ENCODE measurements around the gene ZNF276. TPM values are rescaled to one million over a fixed set of nuclear protein-coding genes. Genes with fewer than 3 reads are reported as not detected.

ZNF276 gene
- polyA plus RNA-seq, 1 experiment: 8.5 TPM

GRCh38 chr16:89748076-89748475 lies 26.7 kb downstream of the ZNF276 start:
- POLR2A ChIA-PET: no interaction called here
- peaks cover 1% of the 10 kb centered on the region for H3K36me3 ChIP-seq (ENCODE audit: control insufficient read depth, insufficient read depth, low read length)
- no peak for DNase-seq (ENCODE audit: low read depth)
- TF ChIP-seq CTCF (IDR thresholded peaks at IDR 0.05; ENCODE audit: insufficient read depth, low read depth, low read length): no peak
- no peak overlapping the region for H3K4me3 ChIP-seq (ENCODE audit: low read depth, low read length)
- no peaks in the 10 kb centered on the region for H3K27me3 ChIP-seq (ENCODE audit: control insufficient read depth, insufficient read depth, low read length)
- CTCF ChIA-PET: interaction anchor here (2.2 kb wide), 1 partner anchor 113 kb away, joined by 9 read pairs; no protein-coding TSS in a partner anchor

GRCh38 chr16:89748921-89749320 lies 27.6 kb downstream of the ZNF276 start:
- no peak for TF ChIP-seq CTCF (IDR thresholded peaks at IDR 0.05; ENCODE audit: insufficient read depth, low read depth, low read length)
- no peak overlapping the region for H3K4me3 ChIP-seq (ENCODE audit: low read depth, low read length)
- CTCF ChIA-PET: interaction anchor here (1.0 to 8.2 kb wide), 2 partner anchors 10 to 112 kb away, joined by 3 to 59 read pairs; no protein-coding TSS in a partner anchor
- peaks cover 1% of the 10 kb centered on the region for H3K36me3 ChIP-seq (ENCODE audit: control insufficient read depth, insufficient read depth, low read length)
- DNase-seq (ENCODE audit: low read depth): no peak
- H3K27me3 ChIP-seq (ENCODE audit: control insufficient read depth, insufficient read depth, low read length): no peaks in the 10 kb centered on the region
- POLR2A ChIA-PET: no interaction called here

GRCh38 chr16:89749637-89750036 lies 28.3 kb downstream of the ZNF276 start:
- no peak overlapping the region for H3K4me3 ChIP-seq (ENCODE audit: low read depth, low read length)
- TF ChIP-seq CTCF (IDR thresholded peaks at IDR 0.05; ENCODE audit: insufficient read depth, low read depth, low read length): no peak
- peaks cover 1% of the 10 kb centered on the region for H3K36me3 ChIP-seq (ENCODE audit: control insufficient read depth, insufficient read depth, low read length)
- DNase-seq (ENCODE audit: low read depth): no peak
- ChIA-PET CTCF (interaction anchor here (1.2 to 8.2 kb wide), 2 partner anchors 12 to 111 kb away, joined by 3 to 59 read pairs; no protein-coding TSS in a partner anchor), POLR2A (no interaction called here)
- H3K27me3 ChIP-seq (ENCODE audit: control insufficient read depth, insufficient read depth, low read length): no peaks in the 10 kb centered on the region

- DNase-seq (ENCODE audit: low read depth): no peak
- POLR2A ChIA-PET: no interaction called here
These were observed 38.5 kb downstream of the ZNF276 start for GRCh38 chr16:89759746-89760340.

More at GRCh38 chr16:89759746-89760340, 38.5 kb downstream of the ZNF276 start:
- TF ChIP-seq CTCF (IDR thresholded peaks at IDR 0.05; ENCODE audit: insufficient read depth, low read depth, low read length): no peak
- Histone ChIP-seq H3K27me3 (ENCODE audit: control insufficient read depth, insufficient read depth, low read length) (no peaks in the 10 kb centered on the region; the same call in 1 of the 2 replicates), H3K36me3 (ENCODE audit: control insufficient read depth, insufficient read depth, low read length) (no peaks in the 10 kb centered on the region; the same call in 1 of the 2 replicates), H3K4me3 (ENCODE audit: low read depth, low read length) (no peak overlapping the region)
- CTCF ChIA-PET: no interaction called here
